Gastroesophageal sphincter (tissue), 2 donors: ENCODE results near the gene SEZ6L.

Experiments
- EP300 ChIP-seq: sonication (generic); formaldehyde crosslinking; IDR thresholded peaks from one replicate; pipeline ENCODE4 v1.6.1; 2017; ENCODE audit warnings: antibody characterized with exemption, mild to moderate bottlenecking
- POLR2A ChIP-seq, 2 donors: fragments of 450-650 bp; IDR thresholded peaks; one replicate each; pipeline ENCODE4 v1.6.1; 2017; ENCODE audit warnings: antibody characterized with exemption in 2 of 2, mild to moderate bottlenecking in 2 of 2, moderate library complexity in 1 of 2

- no peak for TF ChIP-seq POLR2A (IDR thresholded peaks at IDR 0.05)
- no peak for TF ChIP-seq EP300
Observed at GRCh38 chr22:26194877-26195276, 25.6 kb downstream of the SEZ6L start.
